ENCODE results near the gene TBC1D8. TPM values are rescaled to one million over a fixed set of nuclear protein-coding genes. Genes with fewer than 3 reads are reported as not detected.

Gene TBC1D8
- total RNA-seq, 1 experiment from 2014 or later = 139 TPM

DNA sequence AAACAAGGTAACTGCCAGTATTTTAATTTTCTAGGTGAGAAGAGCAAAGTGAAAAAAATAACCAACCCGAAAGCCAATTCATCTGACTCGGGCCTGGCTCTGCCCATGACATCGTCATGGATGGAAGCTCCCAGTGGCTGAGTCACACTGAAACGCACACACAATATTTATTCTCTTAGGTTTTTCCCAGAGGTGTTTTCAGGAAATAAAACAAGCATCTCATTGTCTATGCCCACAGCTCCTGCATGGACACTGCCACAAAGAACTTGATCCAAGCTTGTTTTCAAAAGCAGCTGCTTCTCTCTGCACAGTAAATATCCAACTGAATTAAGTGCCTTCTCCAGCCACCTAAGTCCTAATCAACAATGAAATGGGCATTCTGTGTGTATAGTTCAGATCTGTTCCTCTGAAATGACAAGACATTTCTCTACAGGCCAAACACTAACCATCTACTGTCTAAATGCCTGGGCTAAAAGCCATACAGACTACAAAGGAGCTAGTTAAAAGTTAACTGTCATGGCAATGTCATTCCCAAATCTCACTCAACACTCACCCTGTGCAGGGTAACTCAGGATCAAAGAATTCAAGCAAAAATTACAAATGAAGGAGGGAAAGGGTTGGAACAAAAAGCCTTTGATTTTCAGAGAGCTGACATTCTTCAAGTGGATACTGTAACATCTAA, 86.2 kb downstream of the TBC1D8 start:
- Histone ChIP-seq H3K36me3 (ENCODE audit: control insufficient read depth, insufficient read depth, low read length) (peaks cover 5% of the 10 kb centered on the region), H3K9me3 (ENCODE audit: control insufficient read depth, insufficient read depth, low read depth, low read length) (no peaks in the 10 kb centered on the region), H3K27me3 (ENCODE audit: control insufficient read depth, insufficient read depth, low read length) (no peaks in the 10 kb centered on the region), H3K4me1 (ENCODE audit: control insufficient read depth, insufficient read depth, low read length) (peaks cover 83% of the 10 kb centered on the region), H3K27ac (ENCODE audit: low read length) (peak overlapping the region; percentile 97), H3K4me3 (ENCODE audit: low read depth in 2 of 2, low read length in 2 of 2) (0 out of 4 replicates have a peak overlapping the region, but pooled peaks of 1 of the 2 experiments have one; percentile 7)
- TF ChIP-seq SIN3A (IDR thresholded peaks at IDR 0.05; ENCODE audit: borderline replicate concordance, insufficient read depth, low read depth, low read length) (no peak), TCF7L2 (IDR thresholded peaks at IDR 0.05; ENCODE audit: low read depth, low read length) (peak; percentile 66; the same call in 1 of the 2 replicates)
- TF ChIP-seq, protein P1, sequence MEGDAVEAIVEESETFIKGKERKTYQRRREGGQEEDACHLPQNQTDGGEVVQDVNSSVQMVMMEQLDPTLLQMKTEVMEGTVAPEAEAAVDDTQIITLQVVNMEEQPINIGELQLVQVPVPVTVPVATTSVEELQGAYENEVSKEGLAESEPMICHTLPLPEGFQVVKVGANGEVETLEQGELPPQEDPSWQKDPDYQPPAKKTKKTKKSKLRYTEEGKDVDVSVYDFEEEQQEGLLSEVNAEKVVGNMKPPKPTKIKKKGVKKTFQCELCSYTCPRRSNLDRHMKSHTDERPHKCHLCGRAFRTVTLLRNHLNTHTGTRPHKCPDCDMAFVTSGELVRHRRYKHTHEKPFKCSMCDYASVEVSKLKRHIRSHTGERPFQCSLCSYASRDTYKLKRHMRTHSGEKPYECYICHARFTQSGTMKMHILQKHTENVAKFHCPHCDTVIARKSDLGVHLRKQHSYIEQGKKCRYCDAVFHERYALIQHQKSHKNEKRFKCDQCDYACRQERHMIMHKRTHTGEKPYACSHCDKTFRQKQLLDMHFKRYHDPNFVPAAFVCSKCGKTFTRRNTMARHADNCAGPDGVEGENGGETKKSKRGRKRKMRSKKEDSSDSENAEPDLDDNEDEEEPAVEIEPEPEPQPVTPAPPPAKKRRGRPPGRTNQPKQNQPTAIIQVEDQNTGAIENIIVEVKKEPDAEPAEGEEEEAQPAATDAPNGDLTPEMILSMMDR (IDR thresholded peaks at IDR 0.05) = no peak
- TSS peak; percentile 12 for BruUV-seq (replicated peaks)
- in situ Hi-C loops (cut with HindIII; ENCODE audit: low pct_unique_long_range_greater_than_20kb, low sequenced_read_pairs) = no loop called here
- ATAC-seq = peak; percentile 90
- intact Hi-C loops (cut with micrococcal nuclease; ENCODE audit: unreplicated experiment) = no loop called here
- DNase-seq (ENCODE audit: low read depth, low spot score) = peak; percentile 50
- ChIA-PET CTCF (interaction anchor here (0.6 kb wide), 1 partner anchor 178 kb away, joined by 3 read pairs; no protein-coding TSS in a partner anchor), POLR2A (interaction anchor here (0.5 kb wide), 1 partner anchor 126 kb away, joined by 3 read pairs; no protein-coding TSS in a partner anchor)

DNA sequence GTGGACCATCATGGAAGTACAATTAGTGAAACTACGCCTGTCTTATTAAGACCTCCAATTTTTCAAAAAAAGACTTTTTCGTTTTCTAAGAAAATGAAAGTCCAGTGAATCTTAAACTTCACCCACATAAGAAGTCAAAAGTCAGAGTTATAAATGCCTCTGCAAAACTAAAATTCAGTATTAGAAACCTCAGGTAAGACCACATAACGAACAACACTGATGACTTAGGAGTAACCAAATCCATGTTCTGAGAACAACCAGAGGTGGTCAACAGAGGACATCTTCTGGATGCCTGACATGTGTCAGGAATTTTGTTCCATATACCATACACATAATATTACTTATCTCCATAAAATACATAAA, 86.7 kb downstream of the TBC1D8 start:
- ChIA-PET CTCF (no interaction called here), POLR2A (no interaction called here)
- peak overlapping the region in 1 of 2 experiments; percentile 7; a peak in 2 of 4 replicates for H3K4me3 ChIP-seq (ENCODE audit: low read depth in 2 of 2, low read length in 2 of 2)
- ATAC-seq = peak; percentile 32
- peak overlapping the region; percentile 97 for H3K27ac ChIP-seq (ENCODE audit: low read length)
- in situ Hi-C loops (cut with HindIII; ENCODE audit: low pct_unique_long_range_greater_than_20kb, low sequenced_read_pairs) = no loop called here
- no peaks in the 10 kb centered on the region for H3K27me3 ChIP-seq (ENCODE audit: control insufficient read depth, insufficient read depth, low read length)
- peaks cover 84% of the 10 kb centered on the region for H3K4me1 ChIP-seq (ENCODE audit: control insufficient read depth, insufficient read depth, low read length)
- intact Hi-C loops (cut with micrococcal nuclease; ENCODE audit: unreplicated experiment) = no loop called here
- H3K36me3 ChIP-seq (ENCODE audit: control insufficient read depth, insufficient read depth, low read length) = peaks cover 5% of the 10 kb centered on the region
- DNase-seq (ENCODE audit: low read depth, low spot score) = no peak
- no peak for TF ChIP-seq TCF7L2 (IDR thresholded peaks at IDR 0.05; ENCODE audit: low read depth, low read length)
- no peak for TF ChIP-seq POLR2AphosphoS5 (IDR thresholded peaks at IDR 0.05; ENCODE audit: low read depth, low read length)
- no TSS peak for BruUV-seq (replicated peaks)
- H3K9me3 ChIP-seq (ENCODE audit: control insufficient read depth, insufficient read depth, low read depth, low read length) = no peaks in the 10 kb centered on the region

DNA sequence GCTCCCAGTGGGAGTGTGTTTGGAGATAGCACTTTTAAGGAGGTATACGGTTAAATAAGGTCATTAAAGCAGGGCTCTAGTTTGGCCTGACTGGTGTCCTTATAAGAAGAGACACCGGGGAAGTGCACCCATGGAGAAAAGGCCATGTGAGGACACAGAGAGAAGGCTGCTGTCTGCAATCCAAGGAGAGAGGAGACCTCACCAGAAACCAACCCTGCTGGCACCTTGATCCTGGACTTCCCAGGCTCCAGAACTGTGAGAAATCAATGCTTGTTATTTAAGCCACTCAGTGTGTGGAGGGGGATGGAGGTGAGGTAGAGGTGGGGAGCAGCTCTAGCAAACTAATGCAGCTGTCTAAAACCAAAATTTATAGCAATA, 87.1 kb downstream of the TBC1D8 start:
- CTCF ChIA-PET = no interaction called here
- DNase-seq (ENCODE audit: low read depth, low spot score) = no peak
- POLR2A ChIA-PET = interaction anchor here (0.6 kb wide), 1 partner anchor 19 kb away, joined by 3 read pairs; no protein-coding TSS in a partner anchor
- H3K9me3 ChIP-seq (ENCODE audit: control insufficient read depth, insufficient read depth, low read depth, low read length) = no peaks in the 10 kb centered on the region
- no peaks in the 10 kb centered on the region for H3K27me3 ChIP-seq (ENCODE audit: control insufficient read depth, insufficient read depth, low read length)
- in situ Hi-C loops (cut with HindIII; ENCODE audit: low pct_unique_long_range_greater_than_20kb, low sequenced_read_pairs) = no loop called here
- H3K36me3 ChIP-seq (ENCODE audit: control insufficient read depth, insufficient read depth, low read length) = peaks cover 6% of the 10 kb centered on the region
- intact Hi-C loops (cut with micrococcal nuclease; ENCODE audit: unreplicated experiment) = no loop called here
- H3K4me3 ChIP-seq (ENCODE audit: low read depth in 2 of 2, low read length in 2 of 2) = peak overlapping the region in 1 of 2 experiments; percentile 1; a peak in 2 of 4 replicates
- peaks cover 84% of the 10 kb centered on the region for H3K4me1 ChIP-seq (ENCODE audit: control insufficient read depth, insufficient read depth, low read length)
- H3K27ac ChIP-seq (ENCODE audit: low read length) = peak overlapping the region; percentile 97
- BruUV-seq (replicated peaks) = no TSS peak
- no peak; the same call in 1 of the 2 replicates for ATAC-seq
- TF ChIP-seq POLR2AphosphoS5 (IDR thresholded peaks at IDR 0.05; ENCODE audit: low read depth, low read length) = no peak

All from Panc1 (cell line).